Neural cell (in vitro differentiated cells): ENCODE data around the gene CBFA2T3.

ENCODE experiments used
- CTCF ChIP-seq: fragments of 450-650 bp; IDR thresholded peaks from 2 replicates; pipeline ENCODE4 v1.5.1; 2014; ENCODE audit warnings: antibody characterized with exemption, mild to moderate bottlenecking, moderate library complexity; ENCODE audit not compliant: poor library complexity, severe bottlenecking
- EP300 ChIP-seq: fragments of 450-650 bp; conservative IDR thresholded peaks from 2 replicates; pipeline ENCODE4 v1.6.1; 2014; ENCODE audit warnings: antibody characterized with exemption, mild to moderate bottlenecking, moderate library complexity; ENCODE audit not compliant: poor library complexity, severe bottlenecking
- EZH2 ChIP-seq: fragments of 200-600, 300-800 bp; shearing (Covaris generic), sonication (generic); IDR thresholded peaks from 2 replicates; pipeline ENCODE4 v1.6.1; 2014; ENCODE audit warnings: antibody characterized with exemption, low read length, borderline replicate concordance, mild to moderate bottlenecking; ENCODE audit not compliant: insufficient read depth, poor library complexity, severe bottlenecking
- MXI1 ChIP-seq: fragments of 450-650 bp; conservative IDR thresholded peaks from 2 replicates; pipeline ENCODE4 v1.6.1; 2014; ENCODE audit warnings: antibody characterized with exemption, mild to moderate bottlenecking; ENCODE audit not compliant: poor library complexity, severe bottlenecking
- POLR2AphosphoS5 ChIP-seq: IDR thresholded peaks from 2 replicates; pipeline ENCODE4 v1.6.1; 2012
- RAD21 ChIP-seq: fragments of 450-650 bp; conservative IDR thresholded peaks from 2 replicates; pipeline ENCODE4 v1.6.1; 2014; ENCODE audit warnings: antibody characterized with exemption, mild to moderate bottlenecking, moderate library complexity
- REST ChIP-seq: IDR thresholded peaks from 2 replicates; pipeline ENCODE4 v1.6.1; 2012; ENCODE audit warnings: borderline replicate concordance
- SMC3 ChIP-seq: fragments of 450-650 bp; conservative IDR thresholded peaks from 2 replicates; pipeline ENCODE4 v1.6.1; 2014; ENCODE audit warnings: antibody characterized with exemption, mild to moderate bottlenecking, moderate library complexity; ENCODE audit not compliant: poor library complexity
- TAF1 ChIP-seq: IDR thresholded peaks from 2 replicates; pipeline ENCODE4 v1.6.1; 2012; ENCODE audit warnings: low read depth

GRCh38 chr16:88871730-88872416 is 105.1 kb downstream of the CBFA2T3 start:
- TF ChIP-seq CTCF: no peak
- TF ChIP-seq POLR2AphosphoS5: no peak
- no peak for TF ChIP-seq REST
- no peak for TF ChIP-seq EZH2
- no peak for TF ChIP-seq TAF1
- TF ChIP-seq EP300: no peak
- TF ChIP-seq RAD21: no peak
- no peak for TF ChIP-seq SMC3
- no peak for TF ChIP-seq MXI1
